ENCODE measurements around the gene FGR.
"Not testable (repeated sequence)": the region's sequence is repeated elsewhere in the genome, so short reads cannot be mapped to it uniquely, and the experiment has no call there.

FGR gene

DNA sequence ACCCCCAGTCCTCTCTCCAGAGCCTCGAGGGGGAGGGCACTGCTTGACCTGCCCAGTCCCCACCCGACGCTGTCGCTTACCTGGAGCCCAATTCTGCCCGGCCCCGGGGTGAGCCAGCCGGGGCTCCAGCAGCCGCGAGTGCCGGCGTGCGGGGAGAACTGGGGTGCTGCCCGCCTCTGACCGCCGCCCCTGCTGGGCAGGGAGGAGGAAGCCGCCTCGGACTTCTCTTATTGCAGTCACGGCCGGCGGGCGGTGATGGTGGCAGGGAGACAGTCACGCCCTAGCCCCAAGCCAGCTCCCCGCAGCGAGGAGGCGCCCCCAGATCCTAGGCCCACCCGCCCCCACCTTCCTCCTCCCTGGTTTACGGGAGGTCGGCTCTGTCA is at the start of gene FGR:
FGR (minus strand) TSS at position 201 of the 383 bp plus-strand sequence. CDS start 11,269 bp downstream, outside the sequence.
- peak within 1 kb of the TSS; percentile 21 to 53 for H3K4me3 ChIP-seq (ENCODE audit: low read depth in 1 of 2, low read length in 2 of 2)
- peak within 1 kb of the TSS; percentile 22 for H3K27ac ChIP-seq (ENCODE audit: low read depth, low read length)
- peaks cover 13 to 16% of the 10 kb centered on the region in 2 donors for H3K27me3 ChIP-seq (ENCODE audit: control insufficient read depth in 1 of 2, insufficient read depth in 2 of 2, low read length in 2 of 2)
- H3K36me3 ChIP-seq (ENCODE audit: insufficient read depth, low read length), result no peaks in the 10 kb centered on the region
- no peaks in the 10 kb centered on the region for H3K9me3 ChIP-seq (ENCODE audit: low read length)
- no peak within 1 kb of the TSS for H3K9ac ChIP-seq (ENCODE audit: low read length)
- peaks cover 7% of the 10 kb centered on the region for H3K4me1 ChIP-seq (ENCODE audit: insufficient read depth, low read length)

DNA sequence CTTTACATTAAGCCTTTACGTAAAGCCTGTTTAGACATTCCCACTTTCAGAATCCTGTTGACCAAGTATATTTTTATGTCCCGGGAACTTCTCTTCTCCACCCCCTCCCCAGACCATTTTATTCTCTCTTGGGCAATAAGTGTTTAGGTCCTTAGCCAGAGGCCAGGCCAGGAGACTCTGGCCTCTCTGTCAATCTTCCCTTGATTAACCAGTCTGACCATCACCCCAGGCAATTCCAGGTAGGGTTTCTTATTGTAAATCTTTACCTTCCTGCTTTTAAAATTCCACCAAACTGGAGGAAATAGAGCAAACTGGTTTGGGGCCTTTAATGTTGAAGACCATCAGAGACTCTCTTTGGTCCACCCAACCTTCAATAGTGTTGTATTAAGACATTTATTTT is 49.2 kb upstream of the FGR start:
- Histone ChIP-seq H3K27me3 (ENCODE audit: control insufficient read depth in 1 of 2, insufficient read depth in 2 of 2, low read length in 2 of 2) (no peaks in the 10 kb centered on the region), H3K4me3 (ENCODE audit: low read depth in 1 of 2, low read length in 2 of 2) (no peak overlapping the region), H3K36me3 (ENCODE audit: insufficient read depth, low read length) (no peaks in the 10 kb centered on the region), H3K4me1 (ENCODE audit: insufficient read depth, low read length) (no peaks in the 10 kb centered on the region), H3K27ac (ENCODE audit: low read depth, low read length) (no peak overlapping the region), H3K9ac (ENCODE audit: low read length) (no peak overlapping the region), H3K9me3 (ENCODE audit: low read length) (no peaks in the 10 kb centered on the region)

DNA sequence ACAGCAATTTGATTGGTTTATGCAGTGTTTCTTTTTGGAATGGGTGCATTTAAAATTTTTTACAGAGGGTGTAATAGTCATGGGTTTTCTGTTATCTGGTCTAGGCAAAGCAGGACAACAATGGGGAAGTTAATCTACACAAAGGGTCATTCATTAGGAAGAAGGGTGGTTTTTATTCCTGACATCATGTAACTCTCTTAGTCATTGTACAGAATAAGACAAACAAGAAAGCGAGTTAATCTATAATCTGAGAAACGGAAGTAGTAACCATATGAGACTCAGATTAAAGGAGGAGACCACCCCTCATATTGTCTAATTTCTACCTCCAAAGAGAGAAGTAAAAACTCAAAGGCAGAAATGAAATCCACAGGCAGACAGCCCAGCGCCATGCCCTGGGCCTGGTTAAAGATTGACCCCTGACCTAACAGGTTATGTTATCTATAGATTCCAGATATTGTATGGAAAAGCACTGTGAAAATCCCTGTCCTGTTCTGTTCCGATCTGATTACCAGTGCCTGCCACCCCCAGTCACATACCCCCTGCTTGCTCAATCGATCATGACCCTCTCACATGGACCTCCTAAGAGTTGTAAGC is 47.5 kb upstream of the FGR start:
- Histone ChIP-seq H3K4me3 (ENCODE audit: low read depth in 1 of 2, low read length in 2 of 2) (no peak overlapping the region), H3K27me3 (ENCODE audit: control insufficient read depth in 1 of 2, insufficient read depth in 2 of 2, low read length in 2 of 2) (no peaks in the 10 kb centered on the region), H3K4me1 (ENCODE audit: insufficient read depth, low read length) (no peaks in the 10 kb centered on the region), H3K36me3 (ENCODE audit: insufficient read depth, low read length) (no peaks in the 10 kb centered on the region), H3K9me3 (ENCODE audit: low read length) (no peaks in the 10 kb centered on the region), H3K27ac (ENCODE audit: low read depth, low read length) (no peak overlapping the region), H3K9ac (ENCODE audit: low read length) (no peak overlapping the region)

DNA sequence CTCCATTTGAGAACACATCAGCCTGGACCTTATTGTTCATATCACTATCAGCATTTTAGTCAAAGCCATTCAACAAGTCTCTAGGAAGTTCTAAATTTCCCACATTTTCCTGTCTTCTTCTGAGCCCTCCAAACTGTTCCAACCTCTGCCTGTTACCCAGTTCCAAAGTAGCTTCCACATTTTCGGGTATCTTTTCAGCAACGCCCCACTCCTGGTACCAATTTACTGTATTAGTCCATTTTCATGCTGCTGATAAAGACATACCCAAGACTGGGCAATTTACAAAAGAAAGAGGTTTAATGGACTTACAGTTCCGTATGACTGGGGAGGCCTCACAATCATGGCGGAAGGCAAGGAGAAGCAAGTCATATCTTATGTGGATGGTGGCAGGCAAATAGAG is 46.6 kb upstream of the FGR start:
- not testable (repeated sequence) for H3K27ac ChIP-seq (ENCODE audit: low read depth, low read length); H3K4me1 ChIP-seq (ENCODE audit: insufficient read depth, low read length); H3K9ac ChIP-seq (ENCODE audit: low read length)

DNA sequence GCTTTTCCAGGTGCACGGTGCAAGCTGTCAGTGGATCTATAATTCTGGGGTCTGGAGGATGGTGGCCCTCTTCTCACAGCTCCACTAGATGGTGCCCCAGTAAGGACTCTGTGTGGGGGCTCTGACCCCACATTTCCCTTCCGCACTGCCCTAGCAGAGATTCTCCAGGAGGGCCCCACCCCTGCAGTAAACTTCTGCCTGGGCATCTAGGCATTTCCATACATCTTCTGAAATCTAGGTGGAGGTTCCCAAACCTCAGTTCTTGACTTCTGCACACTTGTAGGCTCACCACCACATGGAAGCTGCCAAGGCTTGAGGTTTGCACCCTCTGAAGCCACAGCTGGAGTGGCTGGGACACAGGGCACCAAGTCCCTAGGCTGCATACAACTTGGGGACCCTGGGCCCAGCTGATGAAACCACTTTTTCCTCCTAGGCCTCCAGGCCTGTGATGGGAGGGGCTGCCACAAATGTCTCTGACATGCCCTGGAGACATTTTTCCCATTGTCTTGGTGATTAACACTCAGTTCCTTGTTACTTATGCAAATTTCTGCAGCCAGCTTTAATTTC is 45.3 kb upstream of the FGR start:
- H3K9ac ChIP-seq (ENCODE audit: low read length); H3K27me3 ChIP-seq (ENCODE audit: control insufficient read depth in 1 of 2, insufficient read depth in 2 of 2, low read length in 2 of 2); H3K4me1 ChIP-seq (ENCODE audit: insufficient read depth, low read length); H3K27ac ChIP-seq (ENCODE audit: low read depth, low read length); H3K36me3 ChIP-seq (ENCODE audit: insufficient read depth, low read length); H3K9me3 ChIP-seq (ENCODE audit: low read length); H3K4me3 ChIP-seq (ENCODE audit: low read depth in 1 of 2, low read length in 2 of 2): not testable (repeated sequence)

More for the DNA sequence above, 46.6 kb upstream of the FGR start:
- not testable (repeated sequence) for H3K36me3 ChIP-seq (ENCODE audit: insufficient read depth, low read length); H3K9me3 ChIP-seq (ENCODE audit: low read length); H3K27me3 ChIP-seq (ENCODE audit: control insufficient read depth in 1 of 2, insufficient read depth in 2 of 2, low read length in 2 of 2); H3K4me3 ChIP-seq (ENCODE audit: low read depth in 1 of 2, low read length in 2 of 2)

DNA sequence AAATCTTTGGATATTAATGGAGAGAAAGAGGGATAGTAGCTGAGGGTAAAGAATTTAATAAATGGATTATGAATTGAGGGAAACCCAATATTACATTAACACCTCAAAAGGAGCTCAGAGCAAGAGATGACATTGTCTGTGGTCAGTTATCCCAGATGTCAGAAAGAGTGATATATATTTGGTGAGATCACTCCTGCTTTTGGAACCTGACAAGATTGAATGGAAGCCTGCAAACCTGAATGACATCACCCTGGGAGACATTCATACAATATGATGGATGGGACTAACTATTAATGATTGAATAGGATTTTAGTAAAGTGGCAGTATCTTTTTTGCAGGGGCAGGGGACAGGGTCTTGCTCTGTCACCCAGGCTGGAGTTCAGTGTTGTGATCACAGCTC is 43.8 kb upstream of the FGR start:
- H3K27ac ChIP-seq (ENCODE audit: low read depth, low read length), result no peak overlapping the region

DNA sequence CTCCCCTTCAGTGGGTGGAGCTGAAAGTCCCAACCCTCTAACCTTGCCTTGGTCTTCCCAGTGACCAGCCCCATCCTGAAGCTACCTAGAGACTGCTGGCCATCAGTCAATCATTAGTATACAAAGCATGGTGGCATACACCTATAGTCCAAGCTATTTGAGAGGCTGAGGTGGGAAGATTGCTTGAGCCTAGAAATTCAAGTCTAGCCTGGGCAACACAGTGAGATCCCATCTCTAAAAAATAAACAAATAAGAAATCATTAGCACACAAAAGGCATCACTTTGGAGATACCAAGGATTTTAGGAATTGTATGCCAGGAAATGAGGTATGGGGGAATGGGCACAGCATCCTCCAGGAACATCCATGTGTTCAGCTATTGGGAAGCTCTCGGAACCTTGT is 41.4 kb upstream of the FGR start:
- no peak overlapping the region for H3K27ac ChIP-seq (ENCODE audit: low read depth, low read length)
- H3K9ac ChIP-seq (ENCODE audit: low read length), result no peak overlapping the region
- H3K4me1 ChIP-seq (ENCODE audit: insufficient read depth, low read length), result peaks cover 12% of the 10 kb centered on the region
- no peaks in the 10 kb centered on the region for H3K27me3 ChIP-seq (ENCODE audit: control insufficient read depth in 1 of 2, insufficient read depth in 2 of 2, low read length in 2 of 2)
- H3K36me3 ChIP-seq (ENCODE audit: insufficient read depth, low read length), result no peaks in the 10 kb centered on the region
- H3K9me3 ChIP-seq (ENCODE audit: low read length), result no peaks in the 10 kb centered on the region
- no peak overlapping the region for H3K4me3 ChIP-seq (ENCODE audit: low read depth in 1 of 2, low read length in 2 of 2)

More for the DNA sequence above, 43.8 kb upstream of the FGR start:
- Histone ChIP-seq H3K36me3 (ENCODE audit: insufficient read depth, low read length) (no peaks in the 10 kb centered on the region), H3K4me1 (ENCODE audit: insufficient read depth, low read length) (no peaks in the 10 kb centered on the region), H3K9ac (ENCODE audit: low read length) (no peak overlapping the region), H3K27me3 (ENCODE audit: control insufficient read depth in 1 of 2, insufficient read depth in 2 of 2, low read length in 2 of 2) (no peaks in the 10 kb centered on the region), H3K4me3 (ENCODE audit: low read depth in 1 of 2, low read length in 2 of 2) (no peak overlapping the region), H3K9me3 (ENCODE audit: low read length) (no peaks in the 10 kb centered on the region)

DNA sequence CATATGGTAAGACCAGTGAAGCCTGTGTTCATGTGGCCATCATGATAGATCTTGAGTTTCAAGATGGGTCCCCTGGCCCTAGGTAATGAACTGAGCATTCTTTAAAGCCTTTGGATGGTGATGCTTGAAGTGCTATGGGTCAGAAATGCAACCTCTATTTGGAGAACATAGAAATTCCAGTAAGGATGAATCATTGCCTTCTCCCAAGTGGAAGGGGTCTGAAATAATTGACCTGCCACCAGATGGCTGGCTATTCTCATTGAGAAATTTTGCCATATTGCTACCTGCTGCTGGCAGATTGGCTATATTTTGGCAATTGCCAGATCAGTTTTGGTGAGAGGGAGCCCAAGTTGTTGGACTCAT is 37.7 kb upstream of the FGR start:
- no peaks in the 10 kb centered on the region for H3K9me3 ChIP-seq (ENCODE audit: low read length)
- peak overlapping the region; percentile 24 for H3K27ac ChIP-seq (ENCODE audit: low read depth, low read length)
- no peaks in the 10 kb centered on the region for H3K27me3 ChIP-seq (ENCODE audit: control insufficient read depth in 1 of 2, insufficient read depth in 2 of 2, low read length in 2 of 2)
- peak overlapping the region in 1 of 2 donors; percentile 35 for H3K4me3 ChIP-seq (ENCODE audit: low read depth in 1 of 2, low read length in 2 of 2)
- no peaks in the 10 kb centered on the region for H3K36me3 ChIP-seq (ENCODE audit: insufficient read depth, low read length)
- H3K9ac ChIP-seq (ENCODE audit: low read length), result no peak overlapping the region
- peaks cover 13% of the 10 kb centered on the region for H3K4me1 ChIP-seq (ENCODE audit: insufficient read depth, low read length)

DNA sequence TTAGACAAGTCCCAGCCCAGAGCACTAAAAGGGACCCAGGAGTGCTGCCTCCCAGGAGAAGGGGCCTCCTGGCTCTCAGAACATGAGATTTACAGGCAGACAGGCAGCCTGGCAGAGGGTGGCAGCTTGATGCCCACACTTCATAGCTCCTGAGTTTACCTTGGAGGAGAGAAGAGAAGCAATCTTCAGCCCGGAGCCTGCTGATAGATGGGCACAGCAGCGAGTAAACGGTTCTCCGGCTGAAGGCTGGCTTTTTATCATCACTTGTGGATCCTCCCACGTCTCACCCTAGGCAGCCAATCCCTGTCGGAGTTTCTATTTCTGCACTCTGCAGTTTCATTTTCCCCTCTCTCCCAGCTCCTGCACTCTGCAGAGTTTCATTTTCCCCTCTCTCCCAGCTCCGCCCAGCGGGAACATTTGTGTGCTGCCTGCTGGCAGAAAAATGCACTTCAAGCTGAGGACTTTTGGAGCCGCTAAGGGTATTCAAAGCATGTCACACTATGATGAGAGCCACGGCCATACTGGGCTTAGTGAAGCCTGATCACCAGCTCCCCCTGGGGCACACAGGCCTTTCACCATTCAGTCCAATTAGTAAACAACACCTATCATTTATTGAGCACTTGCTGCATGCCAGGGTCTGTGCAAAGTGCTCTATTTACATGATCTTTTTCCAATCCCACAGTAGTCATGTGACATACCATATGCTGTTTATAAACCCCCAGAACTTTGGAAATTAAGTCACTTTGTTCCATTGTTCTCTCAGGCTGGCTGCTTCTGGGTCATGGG is 37.2 kb upstream of the FGR start, which contains the start of gene IFI6:
IFI6 (minus strand) TSS at position 229 of the 786 bp plus-strand sequence. CDS start 2,878 bp downstream, outside the sequence.
- no peaks in the 10 kb centered on the region for H3K36me3 ChIP-seq (ENCODE audit: insufficient read depth, low read length)
- peak within 1 kb of the TSS; percentile 92 for H3K27ac ChIP-seq (ENCODE audit: low read depth, low read length)
- H3K9ac ChIP-seq (ENCODE audit: low read length), result peak within 1 kb of the TSS; percentile 46
- H3K4me1 ChIP-seq (ENCODE audit: insufficient read depth, low read length), result peaks cover 13% of the 10 kb centered on the region
- no peaks in the 10 kb centered on the region for H3K9me3 ChIP-seq (ENCODE audit: low read length)
- H3K4me3 ChIP-seq (ENCODE audit: low read depth in 1 of 2, low read length in 2 of 2), result peak within 1 kb of the TSS in 1 of 2 donors; percentile 35
- H3K27me3 ChIP-seq (ENCODE audit: control insufficient read depth in 1 of 2, insufficient read depth in 2 of 2, low read length in 2 of 2), result no peaks in the 10 kb centered on the region

DNA sequence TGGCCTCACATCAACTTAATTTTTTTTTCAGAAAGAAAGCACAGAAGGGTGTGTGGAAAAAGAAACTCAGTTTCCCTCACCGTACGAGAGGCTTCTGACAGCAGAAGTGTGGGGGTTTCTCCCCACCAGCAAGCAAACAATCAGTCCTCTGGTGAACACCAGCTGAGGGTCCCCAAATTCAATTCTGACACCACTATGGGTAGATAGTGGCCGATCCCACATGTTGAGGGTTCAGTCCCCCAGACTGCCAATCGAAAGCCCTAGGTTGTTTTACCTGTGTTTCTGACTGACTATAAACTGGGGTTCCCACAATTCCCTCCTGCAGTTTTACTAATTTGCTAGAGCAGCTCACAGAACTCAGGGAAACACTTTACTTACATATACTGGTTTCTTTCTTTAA is 34.9 kb upstream of the FGR start:
- Histone ChIP-seq H3K36me3 (ENCODE audit: insufficient read depth, low read length) (no peaks in the 10 kb centered on the region), H3K9me3 (ENCODE audit: low read length) (no peaks in the 10 kb centered on the region), H3K27me3 (ENCODE audit: control insufficient read depth in 1 of 2, insufficient read depth in 2 of 2, low read length in 2 of 2) (no peaks in the 10 kb centered on the region), H3K9ac (ENCODE audit: low read length) (no peak overlapping the region), H3K4me1 (ENCODE audit: insufficient read depth, low read length) (peaks cover 13% of the 10 kb centered on the region), H3K4me3 (ENCODE audit: low read depth in 1 of 2, low read length in 2 of 2) (no peak overlapping the region), H3K27ac (ENCODE audit: low read depth, low read length) (no peak overlapping the region)

DNA sequence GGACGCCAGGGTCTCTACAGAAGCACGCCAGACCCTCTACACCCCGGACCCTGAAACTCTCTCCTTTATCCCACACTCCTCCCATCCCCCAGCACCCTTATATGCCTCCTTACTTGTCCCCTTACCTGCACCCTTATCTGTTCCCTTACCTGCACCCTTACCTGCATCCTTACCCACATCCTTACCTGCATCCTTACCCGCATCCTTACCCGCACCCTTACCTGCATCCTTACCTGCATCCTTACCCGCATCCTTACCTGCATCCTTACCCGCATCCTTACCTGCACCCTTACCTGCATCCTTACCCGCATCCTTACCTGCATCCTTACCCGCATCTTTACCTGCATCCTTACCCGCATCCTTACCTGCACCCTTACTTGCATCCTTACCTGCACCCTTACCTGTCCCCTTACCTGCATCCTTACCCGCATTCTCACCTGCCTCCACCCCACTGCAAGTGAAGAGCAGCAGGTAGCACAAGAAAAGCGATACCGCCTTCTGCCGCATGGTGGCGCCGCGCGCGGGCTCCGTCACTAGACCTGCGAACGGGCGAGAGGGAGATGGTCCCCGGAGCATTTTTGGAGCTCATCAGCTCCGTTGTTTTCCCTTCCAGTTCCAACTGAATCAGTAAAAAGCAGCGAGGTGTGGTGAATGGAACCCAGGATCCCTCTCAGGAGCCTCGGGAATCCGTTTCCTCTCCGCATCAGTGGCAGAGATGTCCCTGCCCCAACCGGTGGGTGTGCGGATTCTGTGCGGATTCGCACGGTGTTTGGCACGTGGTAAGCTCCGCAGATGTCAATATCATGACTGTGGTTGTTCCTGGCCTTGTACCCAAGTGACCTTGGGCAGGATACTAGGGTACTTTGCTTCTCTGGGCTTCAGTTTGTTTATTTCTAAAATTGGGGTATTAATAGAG is 34.1 kb upstream of the FGR start:
- peaks cover 13% of the 10 kb centered on the region for H3K4me1 ChIP-seq (ENCODE audit: insufficient read depth, low read length)
- no peaks in the 10 kb centered on the region for H3K9me3 ChIP-seq (ENCODE audit: low read length)
- no peaks in the 10 kb centered on the region for H3K27me3 ChIP-seq (ENCODE audit: control insufficient read depth in 1 of 2, insufficient read depth in 2 of 2, low read length in 2 of 2)
- H3K9ac ChIP-seq (ENCODE audit: low read length), result no peak overlapping the region
- H3K4me3 ChIP-seq (ENCODE audit: low read depth in 1 of 2, low read length in 2 of 2), result peak overlapping the region; percentile 33 to 60
- H3K36me3 ChIP-seq (ENCODE audit: insufficient read depth, low read length), result no peaks in the 10 kb centered on the region
- H3K27ac ChIP-seq (ENCODE audit: low read depth, low read length), result no peak overlapping the region

Data from muscle layer of colon (tissue), 2 donors.